Loucy (cell line): ENCODE results near the gene NBPF1.
"Not testable (repeated sequence)": the region's sequence is repeated elsewhere in the genome, so short reads cannot be mapped to it uniquely, and the experiment has no call there.

ENCODE experiments used
- CTCF ChIP-seq: fragments of 200-600 bp; sonication (generic); conservative IDR thresholded peaks from 2 replicates; pipeline ENCODE4 v1.5.1; 2014; ENCODE audit warnings: mild to moderate bottlenecking, antibody characterized with exemption, low read length
- EZH2phosphoT487 ChIP-seq: fragments of 200-600 bp; IDR thresholded peaks from 2 replicates; pipeline ENCODE4 v1.6.1; 2018; ENCODE audit warnings: antibody characterized with exemption, mild to moderate bottlenecking, moderate library complexity, borderline replicate concordance

DNA sequence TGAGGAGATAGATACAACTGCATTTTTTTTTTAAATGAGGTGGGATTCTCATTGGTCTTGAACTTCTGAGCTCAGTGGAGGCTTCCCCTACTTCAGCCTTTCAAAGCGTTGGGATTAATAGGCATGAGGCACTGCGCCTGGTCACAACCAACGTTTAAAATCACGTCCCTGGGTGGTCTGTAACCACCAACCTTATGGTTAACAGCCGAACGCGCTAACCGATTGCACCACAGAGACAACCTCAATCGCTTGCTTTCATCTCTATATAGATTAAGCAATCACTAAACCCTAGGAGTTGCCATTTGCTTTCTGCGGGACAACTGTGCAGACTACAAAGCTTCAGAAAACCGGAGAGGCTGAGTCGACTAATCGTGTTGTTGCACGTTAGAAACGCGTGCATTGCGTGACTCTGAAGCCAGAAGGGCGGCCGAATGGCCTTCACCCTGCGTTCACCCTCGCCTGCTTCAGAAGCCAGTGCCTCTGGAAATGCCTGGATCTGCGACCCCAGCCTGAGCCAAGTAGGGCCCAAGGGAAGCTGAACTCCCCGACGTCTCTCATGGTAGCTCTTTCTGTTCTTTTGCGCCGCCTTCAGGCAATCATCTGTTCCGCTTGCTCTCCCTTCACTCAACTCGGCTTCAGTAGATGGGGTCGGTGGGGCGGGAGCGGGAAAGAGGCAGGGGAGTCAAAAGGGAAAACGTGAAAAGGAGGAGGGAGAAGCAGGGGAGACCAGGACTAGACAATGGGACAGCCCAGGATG, 81.0 kb downstream of the NBPF1 start:
- not testable (repeated sequence) for TF ChIP-seq CTCF, EZH2phosphoT487
